DOHH2 (cell line): ENCODE results near the gene ACAA1.
"Not testable (repeated sequence)": the region's sequence is repeated elsewhere in the genome, so short reads cannot be mapped to it uniquely, and the experiment has no call there.

Experiments
- EZH2phosphoT487 ChIP-seq: fragments of 200-600 bp; sonication (generic); IDR thresholded peaks from 2 replicates; pipeline ENCODE4 v1.6.1; 2017; ENCODE audit warnings: borderline replicate concordance, mild to moderate bottlenecking, antibody characterized with exemption, low read length, moderate library complexity, mixed read lengths
- TF ChIP-seq, protein P1 (sequence below): fragments of 200-600 bp; sonication (generic); IDR thresholded peaks from one replicate; pipeline ENCODE4 v1.5.1; 2014; ENCODE audit warnings: antibody characterized with exemption, mild to moderate bottlenecking, low read depth, low read length; ENCODE audit not compliant: poor library complexity, severe bottlenecking

DNA sequence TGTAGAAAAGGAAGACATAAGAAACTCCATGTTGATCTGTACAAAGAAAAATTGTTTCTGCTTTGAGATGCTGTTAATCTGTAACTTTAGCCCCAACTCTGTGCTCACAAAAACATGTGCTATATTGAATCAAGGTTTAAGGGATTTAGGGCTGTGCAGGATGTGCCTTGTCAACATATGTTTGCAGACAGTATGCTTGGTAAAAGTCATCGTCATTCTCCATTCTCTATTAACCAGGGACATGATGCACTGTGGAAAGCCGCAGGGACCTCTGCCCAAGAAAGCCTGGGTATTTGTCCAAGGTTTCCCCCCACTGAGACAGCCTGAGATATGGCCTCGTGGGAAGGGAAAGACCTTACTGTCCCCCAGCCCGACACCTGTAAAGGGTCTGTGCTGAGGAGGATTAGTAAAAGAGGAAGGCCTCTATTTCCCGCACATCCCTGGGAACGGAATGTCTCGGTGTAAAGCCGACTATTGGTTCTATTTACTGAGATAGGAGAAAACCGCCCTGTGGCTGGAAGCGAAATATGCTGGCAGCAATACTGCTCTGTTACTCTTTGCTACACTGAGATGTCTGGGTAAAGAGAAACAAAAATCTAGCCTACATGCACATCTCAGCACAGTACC is 2.3 kb downstream of the ACAA1 start:
- TF ChIP-seq, protein P1, sequence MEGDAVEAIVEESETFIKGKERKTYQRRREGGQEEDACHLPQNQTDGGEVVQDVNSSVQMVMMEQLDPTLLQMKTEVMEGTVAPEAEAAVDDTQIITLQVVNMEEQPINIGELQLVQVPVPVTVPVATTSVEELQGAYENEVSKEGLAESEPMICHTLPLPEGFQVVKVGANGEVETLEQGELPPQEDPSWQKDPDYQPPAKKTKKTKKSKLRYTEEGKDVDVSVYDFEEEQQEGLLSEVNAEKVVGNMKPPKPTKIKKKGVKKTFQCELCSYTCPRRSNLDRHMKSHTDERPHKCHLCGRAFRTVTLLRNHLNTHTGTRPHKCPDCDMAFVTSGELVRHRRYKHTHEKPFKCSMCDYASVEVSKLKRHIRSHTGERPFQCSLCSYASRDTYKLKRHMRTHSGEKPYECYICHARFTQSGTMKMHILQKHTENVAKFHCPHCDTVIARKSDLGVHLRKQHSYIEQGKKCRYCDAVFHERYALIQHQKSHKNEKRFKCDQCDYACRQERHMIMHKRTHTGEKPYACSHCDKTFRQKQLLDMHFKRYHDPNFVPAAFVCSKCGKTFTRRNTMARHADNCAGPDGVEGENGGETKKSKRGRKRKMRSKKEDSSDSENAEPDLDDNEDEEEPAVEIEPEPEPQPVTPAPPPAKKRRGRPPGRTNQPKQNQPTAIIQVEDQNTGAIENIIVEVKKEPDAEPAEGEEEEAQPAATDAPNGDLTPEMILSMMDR: not testable (repeated sequence)
- TF ChIP-seq EZH2phosphoT487: not testable (repeated sequence)
